CD4-positive, alpha-beta T cell treated with Interleukin-21 for 1 hour (primary cell): ENCODE results near the gene PUS10.
"Not testable (repeated sequence)": the region's sequence is repeated elsewhere in the genome, so short reads cannot be mapped to it uniquely, and the experiment has no call there.

Source experiments
- DNase-seq: peaks from one replicate; pipeline ENCODE4 v3.0.0-alpha.2; 2020

Gene PUS10

GRCh38 chr2:61017556-61018317, at the start of gene PUS10, which contains the start of gene PEX13:
TSS of gene PUS10 (minus strand) at chr2:61018255. CDS start at chr2:61011890, 6,365 bp downstream.
TSS of gene PEX13 (plus strand) at chr2:61017720. CDS start at chr2:61017760, 40 bp downstream.
- peak; percentile 45 for DNase-seq

GRCh38 chr2:61065714-61066709, 48.0 kb upstream of the PUS10 start, which contains the start of gene SANBR:
TSS of gene SANBR (plus strand) at chr2:61065871. CDS start at chr2:61070351, 4,480 bp downstream.
- DNase-seq: peak; percentile 86

- no peak for DNase-seq
Observed at GRCh38 chr2:61059382-61059781, 41.3 kb upstream of the PUS10 start.

GRCh38 chr2:61057562-61057961, 39.5 kb upstream of the PUS10 start:
- no peak for DNase-seq

- no peak for DNase-seq
Observed at GRCh38 chr2:61055557-61055956, 37.5 kb upstream of the PUS10 start.

GRCh38 chr2:61045999-61046398, 27.9 kb upstream of the PUS10 start:
- DNase-seq: no peak

GRCh38 chr2:61045226-61045625, 27.2 kb upstream of the PUS10 start:
- no peak for DNase-seq

GRCh38 chr2:61044636-61045035, 26.6 kb upstream of the PUS10 start:
- DNase-seq: peak; percentile 1

GRCh38 chr2:61042807-61043206, 24.8 kb upstream of the PUS10 start:
- no peak for DNase-seq

GRCh38 chr2:61036643-61037042, 18.6 kb upstream of the PUS10 start:
- DNase-seq: not testable (repeated sequence)

GRCh38 chr2:61034592-61034991, 16.5 kb upstream of the PUS10 start:
- not testable (repeated sequence) for DNase-seq

- no peak for DNase-seq
Observed at GRCh38 chr2:61029533-61029932, 11.5 kb upstream of the PUS10 start.

GRCh38 chr2:61023670-61024069, 5.6 kb upstream of the PUS10 start:
- no peak for DNase-seq

- no peak for DNase-seq
Observed at GRCh38 chr2:61021228-61021660, 3.2 kb upstream of the PUS10 start.

- DNase-seq: no peak
Observed at GRCh38 chr2:61018798-61019197, 743 bp upstream of the PUS10 start.

- no peak for DNase-seq
Observed at GRCh38 chr2:61018318-61018755, 282 bp upstream of the PUS10 start.

GRCh38 chr2:61017003-61017555, 976 bp downstream of the PUS10 start:
- DNase-seq: peak; percentile 74

GRCh38 chr2:61016392-61017002, 1.6 kb downstream of the PUS10 start:
- no peak for DNase-seq

- DNase-seq: no peak
Observed at GRCh38 chr2:61015976-61016375, 2.1 kb downstream of the PUS10 start.

GRCh38 chr2:61014763-61015162, 3.3 kb downstream of the PUS10 start:
- no peak for DNase-seq

- DNase-seq: no peak
Observed at GRCh38 chr2:61013382-61013781, 4.7 kb downstream of the PUS10 start.

GRCh38 chr2:61012303-61012702, 5.8 kb downstream of the PUS10 start:
- DNase-seq: not testable (repeated sequence)

- no peak for DNase-seq
Observed at GRCh38 chr2:61011678-61012077, 6.4 kb downstream of the PUS10 start.
